HG03457 (cell line): ENCODE results near the gene VPS29.
A peak's percentile ranks its signal among the peaks of the same experiment; 100 is the strongest.
"Not testable (repeated sequence)": the region's sequence is repeated elsewhere in the genome, so short reads cannot be mapped to it uniquely, and the experiment has no call there.

Experiments used
- ATAC-seq: cut with Tn5 transposase; IDR thresholded peaks from one replicate; pipeline ENCODE4 v1.9.1; 2021; ENCODE audit warnings: moderate number of reproducible peaks; ENCODE audit not compliant: unreplicated experiment

The VPS29 gene

DNA sequence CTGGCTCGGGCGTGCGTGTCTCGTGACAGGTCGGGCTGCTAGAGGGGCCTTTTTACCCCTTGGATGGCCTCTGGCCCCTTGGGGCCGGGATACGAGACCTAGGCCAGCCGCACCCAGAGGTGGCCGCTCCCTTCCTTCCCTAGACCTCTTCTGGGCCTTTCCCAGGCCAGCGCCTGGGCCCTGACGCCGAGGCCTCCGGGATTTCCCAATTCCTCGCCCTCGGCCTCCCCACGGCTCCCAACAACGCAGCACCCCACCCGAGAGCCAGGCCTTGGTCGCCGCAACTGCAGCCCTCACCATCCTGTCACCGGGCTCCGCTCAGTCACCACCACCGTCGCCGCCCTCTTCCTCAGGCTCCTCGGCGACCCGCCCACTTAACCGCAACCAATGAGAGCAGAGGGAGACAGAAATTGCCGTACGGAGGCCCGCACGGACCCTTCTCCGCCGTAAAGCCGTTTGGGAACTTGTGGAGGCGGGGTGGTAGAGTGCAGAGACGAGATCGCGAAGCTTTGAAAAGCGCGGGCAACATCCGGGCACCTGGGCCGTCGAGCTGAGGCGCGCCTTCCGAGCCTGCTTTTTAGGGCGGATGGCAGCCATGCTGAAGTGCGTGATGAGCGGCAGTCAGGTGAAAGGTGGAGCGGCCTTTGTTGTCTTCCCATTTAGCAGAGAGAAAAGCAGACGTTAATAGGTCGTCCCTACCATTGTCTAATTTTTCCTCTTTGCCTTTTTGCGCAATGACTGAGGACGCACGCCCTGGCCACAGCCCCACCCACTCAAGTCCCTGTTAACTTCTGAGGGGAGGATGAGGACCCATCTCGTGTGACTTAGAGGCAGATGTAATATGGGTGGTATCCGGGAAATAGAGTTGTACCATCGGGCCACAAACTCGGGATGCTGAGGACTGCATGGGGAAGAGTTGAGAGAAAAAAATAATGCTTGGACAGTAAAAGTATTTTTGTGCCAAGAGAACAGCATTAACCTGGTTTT is at the start of gene VPS29, which contains the start of gene RAD9B:
Gene VPS29, minus strand, starts transcription at position 360 of the 987 bp plus-strand sequence. Its CDS starts 60 bp downstream, at position 300.
Gene RAD9B, plus strand, starts transcription at position 580 of the 987 bp plus-strand sequence. Its CDS starts 7 bp downstream, at position 587.
- peak; percentile 78 for ATAC-seq

DNA sequence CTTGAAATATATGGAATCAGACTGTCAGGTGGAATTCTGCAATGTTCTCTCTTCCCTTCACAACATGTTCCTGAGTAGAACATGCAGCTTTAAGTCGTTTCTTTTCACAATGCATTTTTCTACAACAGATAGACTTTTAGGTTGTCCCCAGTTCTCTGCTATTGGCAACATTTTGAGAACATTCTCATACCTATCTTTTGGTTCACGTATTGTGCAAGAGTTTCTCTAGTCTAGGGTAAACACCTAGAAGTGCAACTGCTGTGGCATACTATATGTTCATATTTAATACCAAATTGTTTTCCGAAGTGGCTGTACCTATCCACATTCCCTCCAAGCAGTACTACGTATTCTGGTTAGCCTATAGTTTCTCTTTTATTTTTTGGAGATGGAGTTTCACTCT is 49.1 kb upstream of the VPS29 start:
- ATAC-seq = no peak

DNA sequence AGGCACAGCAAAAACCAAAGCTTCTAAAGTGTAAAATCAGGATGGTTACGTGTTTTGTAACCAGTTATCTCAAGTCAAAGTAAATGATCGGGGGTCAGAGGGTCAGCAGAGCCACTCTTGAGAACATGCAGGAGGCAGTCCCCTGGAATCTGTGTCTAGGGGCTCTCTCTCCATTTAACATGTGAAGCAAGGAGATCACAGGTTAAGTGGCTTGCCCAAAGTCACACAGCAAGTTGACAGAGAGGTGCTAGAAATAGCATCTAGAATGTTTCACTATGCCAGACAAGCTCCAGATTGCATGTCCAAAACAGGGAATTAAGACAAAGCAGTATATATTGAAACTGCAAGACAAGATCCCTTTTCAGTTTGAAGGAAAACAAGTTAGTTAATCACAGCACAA is 47.8 kb upstream of the VPS29 start:
- no peak for ATAC-seq

DNA sequence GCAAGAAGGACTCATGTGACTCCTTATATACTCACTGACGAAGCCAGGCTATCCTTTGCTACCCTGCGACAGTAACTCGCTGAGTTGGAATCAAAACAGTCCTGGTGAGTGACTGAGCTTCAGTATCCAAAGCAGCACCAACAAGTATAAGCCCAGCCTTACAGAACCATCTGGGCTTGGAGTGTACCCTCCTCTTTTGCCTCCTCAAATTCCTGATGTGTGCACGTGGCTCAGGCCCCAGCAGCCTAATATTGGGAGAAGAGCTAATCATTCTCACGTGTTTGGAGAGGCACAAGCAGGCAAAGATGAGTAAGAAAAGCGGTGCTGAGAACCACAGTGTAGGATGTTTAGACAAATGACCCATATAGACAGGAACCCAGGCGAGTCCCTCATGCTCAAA is 46.8 kb upstream of the VPS29 start:
- ATAC-seq = no peak

- no peak for ATAC-seq
Measured at GRCh38 chr12:110547090-110547489, 45.2 kb upstream of the VPS29 start.

DNA sequence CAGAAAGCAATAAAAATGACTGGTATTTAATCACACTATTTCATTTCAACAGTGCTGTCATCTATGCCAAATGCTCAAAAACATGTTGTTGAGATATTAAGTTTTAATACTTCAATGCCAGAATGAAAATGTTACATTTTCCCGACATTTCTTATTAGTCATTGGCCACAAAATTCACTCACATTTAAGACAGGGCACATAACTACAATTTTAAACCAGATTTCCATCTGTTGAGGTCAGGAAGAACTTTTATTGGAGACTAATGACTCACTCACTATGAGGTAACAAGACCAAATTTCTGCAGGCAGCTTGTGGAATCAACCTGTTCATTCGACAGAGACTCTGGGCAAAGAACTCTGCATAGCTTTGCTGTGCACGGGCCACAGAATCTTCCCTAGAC is 44.4 kb upstream of the VPS29 start:
- ATAC-seq = no peak

DNA sequence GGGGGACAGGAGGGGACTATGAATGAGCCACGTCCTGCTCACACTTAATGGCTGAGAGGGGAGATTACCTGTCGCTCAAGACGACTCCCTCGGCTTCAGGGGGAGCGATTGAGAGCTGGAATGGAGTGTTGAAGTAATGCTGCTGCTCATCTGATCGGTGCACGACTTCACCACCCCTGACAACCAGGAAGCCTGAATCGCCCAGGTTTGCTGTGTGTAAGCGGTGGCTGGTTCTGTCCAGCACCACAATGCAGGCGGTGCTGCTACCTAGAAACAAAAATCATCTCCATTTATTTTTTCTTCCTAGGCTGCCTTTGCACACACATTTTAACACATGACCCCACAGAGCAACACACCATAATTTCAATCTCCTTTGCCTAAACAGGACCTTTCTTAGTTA is 43.9 kb upstream of the VPS29 start:
- no peak for ATAC-seq

- ATAC-seq = not testable (repeated sequence)
Measured at GRCh38 chr12:110545259-110545658, 43.3 kb upstream of the VPS29 start.

DNA sequence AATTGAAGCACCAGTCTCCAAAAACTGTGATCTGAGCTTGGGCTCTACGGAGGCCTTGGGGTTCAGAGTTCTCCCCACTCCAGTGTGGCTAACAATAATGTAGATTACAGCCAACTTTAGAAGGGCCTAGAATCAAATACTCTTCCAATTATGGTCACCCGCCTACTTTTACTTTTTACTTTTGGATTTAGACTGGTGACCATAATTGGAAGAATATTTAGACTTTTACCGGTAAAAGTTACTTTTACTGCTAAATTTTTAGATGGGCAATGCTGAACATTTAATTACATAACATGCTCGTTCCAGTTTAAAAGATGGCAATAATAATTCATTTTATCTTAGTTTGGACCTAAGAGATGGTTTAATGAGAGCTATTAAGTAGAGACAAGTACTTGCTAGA is 42.1 kb upstream of the VPS29 start:
- ATAC-seq = no peak

- no peak for ATAC-seq
Measured at GRCh38 chr12:110543252-110543959, 41.5 kb upstream of the VPS29 start.

GRCh38 chr12:110540048-110540447 is 38.1 kb upstream of the VPS29 start:
- no peak for ATAC-seq

DNA sequence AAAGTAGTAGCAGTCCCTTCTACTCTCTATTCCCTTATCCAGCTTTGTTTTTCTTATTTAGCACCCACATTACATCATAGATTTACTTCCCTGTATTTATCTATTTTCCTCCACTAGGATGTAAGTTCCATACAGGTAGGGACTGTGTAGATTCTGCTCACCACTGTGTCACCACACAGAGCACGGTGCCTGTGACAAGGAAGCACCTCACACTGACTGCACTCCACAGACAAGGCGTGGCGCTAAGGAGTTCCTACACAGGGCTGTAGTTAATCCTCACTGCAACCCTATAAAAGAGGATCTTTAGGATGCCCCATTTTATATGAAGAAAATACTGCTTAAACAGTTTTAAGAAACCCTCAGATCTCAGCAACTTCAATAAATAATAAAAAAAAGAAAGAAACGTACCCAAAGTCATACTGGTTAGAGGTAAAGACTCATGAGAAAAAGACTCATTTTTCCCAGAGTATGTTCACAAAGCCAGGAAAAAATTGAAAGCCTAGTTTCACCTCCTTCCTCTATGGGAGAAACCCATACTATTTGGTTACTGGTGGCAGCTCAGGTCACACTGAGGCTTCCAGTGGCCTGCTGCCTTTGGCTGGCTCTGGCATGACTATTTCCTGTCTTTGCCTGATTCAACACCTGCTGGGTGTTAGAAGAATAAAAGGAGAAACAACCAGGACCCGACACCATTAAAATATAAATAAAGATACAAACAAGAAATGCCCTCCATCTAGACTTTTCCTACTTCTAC is 37.1 kb upstream of the VPS29 start:
- ATAC-seq = no peak

DNA sequence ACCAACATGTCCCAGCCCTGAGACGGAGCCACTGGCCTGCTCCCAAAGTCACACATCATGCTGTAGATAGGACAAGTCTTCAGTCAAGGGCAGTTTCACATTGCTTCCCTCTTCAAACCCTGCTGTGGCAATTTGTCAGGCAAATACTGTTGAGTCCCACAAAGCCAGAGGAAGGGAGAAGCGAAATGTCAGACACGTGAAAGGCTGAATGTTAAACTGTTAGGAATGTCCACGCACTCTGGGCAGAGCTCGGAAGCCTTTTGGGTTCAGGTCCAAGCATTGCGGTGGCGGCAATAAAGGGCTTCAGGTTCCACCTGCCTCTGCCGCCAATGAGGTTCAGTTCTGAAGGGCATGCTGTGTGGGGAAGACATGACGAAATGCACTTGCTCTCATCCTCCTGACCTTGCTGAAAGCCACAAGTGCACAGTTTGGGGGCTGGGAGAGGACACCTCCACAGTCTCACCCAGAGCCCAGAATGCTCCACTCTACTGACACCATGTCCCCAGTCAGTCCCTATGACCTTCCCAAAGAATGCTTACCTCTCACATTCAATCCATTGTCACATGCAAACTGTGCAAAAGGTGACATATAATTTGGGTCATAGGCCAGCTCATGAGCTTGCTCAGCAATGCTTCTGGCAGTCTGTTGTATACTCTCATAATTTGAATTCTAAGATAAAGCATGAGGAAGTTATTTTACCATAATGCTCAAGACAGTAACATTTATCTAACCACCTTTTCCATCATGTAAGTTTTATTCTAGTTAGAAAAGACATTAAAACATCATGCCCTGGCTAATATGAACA is 35.9 kb upstream of the VPS29 start:
- ATAC-seq = no peak

GRCh38 chr12:110536834-110537604 is 35.1 kb upstream of the VPS29 start:
- no peak for ATAC-seq

DNA sequence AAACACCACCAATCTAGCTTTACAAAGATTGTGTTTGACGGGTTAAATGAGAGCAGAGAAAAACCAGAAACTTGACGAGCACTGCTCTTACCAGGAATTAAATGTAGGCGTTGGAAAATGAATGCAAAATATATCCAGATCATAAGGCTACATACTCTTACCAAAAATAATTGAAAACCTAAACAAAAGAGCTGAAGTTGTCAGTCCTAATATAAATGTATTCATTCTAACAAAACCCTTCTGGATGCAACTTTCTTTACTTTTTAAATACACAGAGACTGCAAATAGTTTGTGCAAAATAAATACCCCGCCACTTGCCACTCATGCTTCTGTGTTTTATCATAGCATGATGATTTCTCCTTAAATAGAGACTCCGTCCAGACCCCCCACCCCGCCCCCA is 32.9 kb upstream of the VPS29 start:
- no peak for ATAC-seq

DNA sequence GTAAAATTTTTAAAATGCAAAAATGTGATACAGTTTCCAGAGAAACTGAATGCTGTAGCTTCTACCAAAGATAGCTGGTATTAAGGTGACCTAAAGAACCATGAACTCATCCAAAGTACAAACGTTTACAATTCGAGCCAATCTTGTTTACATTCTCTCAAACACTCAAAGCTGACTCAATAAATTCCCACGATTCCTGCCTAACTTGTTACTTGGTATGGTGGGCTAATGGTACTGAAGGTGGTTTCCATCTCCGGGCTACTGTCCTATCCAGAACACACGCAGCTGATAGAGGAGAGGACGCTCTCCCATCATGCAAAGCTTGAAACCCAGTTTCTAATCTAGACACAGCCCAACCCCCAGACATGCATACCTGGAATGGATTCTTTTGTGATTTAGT is 31.7 kb upstream of the VPS29 start:
- ATAC-seq = no peak

GRCh38 chr12:110532644-110533043 is 30.7 kb upstream of the VPS29 start:
- ATAC-seq = no peak

- peak; percentile 57 for ATAC-seq
Measured at GRCh38 chr12:110531741-110532333, 29.9 kb upstream of the VPS29 start.

DNA sequence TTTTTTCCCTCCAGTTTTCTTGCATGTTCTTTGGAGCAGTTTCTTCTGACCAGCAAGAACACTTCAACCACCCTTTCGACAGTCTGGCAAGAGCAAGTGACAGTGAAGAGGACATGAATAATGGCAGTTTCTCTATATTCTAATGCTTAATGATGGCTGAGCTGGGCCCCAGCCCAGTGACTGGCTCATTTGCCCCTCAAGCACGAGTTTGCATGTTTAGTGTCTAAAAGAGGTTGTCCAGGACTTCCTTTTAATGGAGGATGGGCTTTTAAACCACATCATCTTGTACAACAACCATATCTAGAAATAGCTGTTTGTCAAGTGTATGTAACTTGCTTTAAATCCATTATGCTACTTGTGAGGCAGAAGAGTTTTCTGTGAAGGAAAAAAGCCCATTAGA is 28.6 kb upstream of the VPS29 start:
- no peak for ATAC-seq
